Measurements from ENCODE around the gene LAMC2.

LAMC2 gene

DNA sequence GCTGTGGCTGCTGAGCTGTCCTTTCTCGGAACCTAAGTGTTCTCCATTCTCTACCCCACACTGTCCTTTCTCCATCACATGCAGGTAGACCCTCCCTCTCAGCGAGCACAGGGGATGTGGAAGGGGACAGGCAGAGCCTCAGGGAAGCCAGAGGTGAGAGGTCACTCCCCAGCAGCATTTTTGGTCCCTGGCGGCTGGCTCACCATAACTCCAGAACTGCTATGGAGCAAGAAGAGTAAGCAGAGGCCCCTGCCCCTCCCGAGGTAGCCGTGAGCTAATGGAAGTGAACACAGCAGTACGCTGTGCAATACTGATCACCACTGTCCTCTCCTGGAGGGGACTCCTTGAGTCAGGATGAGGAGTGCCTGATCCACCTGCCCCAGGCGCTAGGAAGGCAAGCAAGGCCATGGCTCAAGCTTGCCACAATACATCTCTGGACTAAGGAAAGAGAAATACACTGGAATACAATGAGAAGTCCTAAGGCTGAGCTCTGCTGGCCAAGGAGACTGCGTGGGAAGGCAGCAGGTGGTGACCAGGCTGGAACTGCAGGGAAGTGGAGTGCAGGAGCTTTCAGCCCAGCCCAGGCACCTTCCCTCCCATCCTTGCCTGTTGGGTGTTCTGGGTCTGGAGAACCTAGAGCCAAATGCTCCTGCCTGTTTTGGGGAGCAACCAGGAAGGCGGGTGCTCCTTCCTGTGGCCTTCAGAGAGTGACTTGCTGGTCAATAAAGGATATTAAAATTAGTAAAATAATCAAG, 96.2 kb downstream of the LAMC2 start:
- no peak overlapping the region for H3K27ac ChIP-seq (ENCODE audit: low read length)
- no peaks in the 10 kb centered on the region for H3K36me3 ChIP-seq (ENCODE audit: control insufficient read depth, low read depth, low read length)
- no peaks in the 10 kb centered on the region for H3K27me3 ChIP-seq (ENCODE audit: control insufficient read depth, insufficient read depth, low read length)
- H3K4me3 ChIP-seq (ENCODE audit: low read length): no peak overlapping the region
- peaks cover 26% of the 10 kb centered on the region for H3K4me1 ChIP-seq (ENCODE audit: control insufficient read depth, low read depth, low read length)
- no peaks in the 10 kb centered on the region for H3K9me3 ChIP-seq (ENCODE audit: control insufficient read depth, low read depth, low read length)
- H3K9ac ChIP-seq (ENCODE audit: low read length): no peak overlapping the region

DNA sequence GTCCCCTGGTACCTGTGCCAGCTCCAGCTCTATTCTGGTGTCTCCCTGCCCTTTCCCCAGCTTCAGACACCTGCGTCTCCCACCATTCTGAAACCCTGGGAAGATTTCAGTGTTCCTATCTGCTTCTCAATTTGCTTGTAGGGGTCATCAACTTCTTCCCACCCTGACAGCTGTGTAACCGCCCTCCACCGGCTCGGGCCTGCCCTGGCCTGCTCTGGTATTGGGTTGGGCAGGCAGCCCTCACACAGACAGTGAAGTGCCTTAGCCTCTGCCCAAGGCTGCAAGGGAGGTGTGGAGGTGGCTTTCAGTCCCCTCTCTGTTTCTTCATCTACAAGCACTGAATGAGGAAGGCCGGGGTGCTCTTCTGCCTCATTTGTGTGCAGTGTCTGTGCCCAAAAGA, 97.2 kb downstream of the LAMC2 start:
- Histone ChIP-seq H3K9me3 (ENCODE audit: control insufficient read depth, low read depth, low read length) (no peaks in the 10 kb centered on the region), H3K27ac (ENCODE audit: low read length) (no peak overlapping the region), H3K36me3 (ENCODE audit: control insufficient read depth, low read depth, low read length) (no peaks in the 10 kb centered on the region), H3K4me1 (ENCODE audit: control insufficient read depth, low read depth, low read length) (peaks cover 18% of the 10 kb centered on the region), H3K9ac (ENCODE audit: low read length) (no peak overlapping the region), H3K4me3 (ENCODE audit: low read length) (no peak overlapping the region), H3K27me3 (ENCODE audit: control insufficient read depth, insufficient read depth, low read length) (no peaks in the 10 kb centered on the region)

DNA sequence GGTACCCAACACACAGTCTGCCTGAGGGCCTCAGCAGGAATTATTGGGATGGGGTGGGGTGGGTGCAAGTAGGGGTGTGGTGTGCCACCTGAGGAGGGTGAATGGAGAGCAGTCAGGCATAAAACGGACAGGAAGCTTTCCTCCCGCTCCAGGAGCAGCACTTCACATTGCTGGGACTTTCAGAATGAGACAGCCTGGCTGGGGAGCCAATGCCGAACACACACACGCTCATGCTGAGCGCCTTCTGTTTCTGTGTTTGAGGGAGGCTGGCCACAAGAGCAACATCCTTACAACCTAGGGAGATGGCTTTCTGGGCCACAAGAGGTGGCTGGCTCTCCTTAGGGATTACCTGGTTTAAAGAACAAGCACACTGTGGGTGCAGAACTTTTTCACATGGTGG, 98.0 kb downstream of the LAMC2 start:
- H3K4me1 ChIP-seq (ENCODE audit: control insufficient read depth, low read depth, low read length): peaks cover 10% of the 10 kb centered on the region
- no peaks in the 10 kb centered on the region for H3K9me3 ChIP-seq (ENCODE audit: control insufficient read depth, low read depth, low read length)
- H3K36me3 ChIP-seq (ENCODE audit: control insufficient read depth, low read depth, low read length): no peaks in the 10 kb centered on the region
- no peak overlapping the region for H3K4me3 ChIP-seq (ENCODE audit: low read length)
- H3K9ac ChIP-seq (ENCODE audit: low read length): no peak overlapping the region
- no peak overlapping the region for H3K27ac ChIP-seq (ENCODE audit: low read length)
- no peaks in the 10 kb centered on the region for H3K27me3 ChIP-seq (ENCODE audit: control insufficient read depth, insufficient read depth, low read length)

DNA sequence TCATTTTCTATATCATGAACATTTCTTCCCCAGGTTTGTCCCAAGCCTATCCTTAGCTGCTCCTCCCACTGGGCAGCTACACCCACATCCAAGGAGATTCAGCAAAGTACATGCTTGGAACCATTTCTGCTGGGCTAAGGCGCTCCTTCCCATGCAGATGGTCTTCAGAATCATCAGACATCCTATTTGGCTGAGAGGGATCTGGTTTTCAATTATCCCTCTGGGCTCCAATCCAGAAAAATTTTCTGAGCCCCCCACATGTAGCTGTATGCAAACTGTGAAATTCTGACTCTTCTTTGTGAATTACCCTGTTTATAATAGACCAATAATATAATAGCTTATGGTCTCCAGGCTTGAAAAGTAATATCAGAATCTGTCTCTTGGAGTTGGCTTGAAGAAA, 99.2 kb downstream of the LAMC2 start:
- Histone ChIP-seq H3K27ac (ENCODE audit: low read length) (no peak overlapping the region), H3K9ac (ENCODE audit: low read length) (no peak overlapping the region), H3K4me1 (ENCODE audit: control insufficient read depth, low read depth, low read length) (peaks cover 5% of the 10 kb centered on the region), H3K4me3 (ENCODE audit: low read length) (no peak overlapping the region), H3K9me3 (ENCODE audit: control insufficient read depth, low read depth, low read length) (no peaks in the 10 kb centered on the region), H3K27me3 (ENCODE audit: control insufficient read depth, insufficient read depth, low read length) (no peaks in the 10 kb centered on the region), H3K36me3 (ENCODE audit: control insufficient read depth, low read depth, low read length) (no peaks in the 10 kb centered on the region)

DNA sequence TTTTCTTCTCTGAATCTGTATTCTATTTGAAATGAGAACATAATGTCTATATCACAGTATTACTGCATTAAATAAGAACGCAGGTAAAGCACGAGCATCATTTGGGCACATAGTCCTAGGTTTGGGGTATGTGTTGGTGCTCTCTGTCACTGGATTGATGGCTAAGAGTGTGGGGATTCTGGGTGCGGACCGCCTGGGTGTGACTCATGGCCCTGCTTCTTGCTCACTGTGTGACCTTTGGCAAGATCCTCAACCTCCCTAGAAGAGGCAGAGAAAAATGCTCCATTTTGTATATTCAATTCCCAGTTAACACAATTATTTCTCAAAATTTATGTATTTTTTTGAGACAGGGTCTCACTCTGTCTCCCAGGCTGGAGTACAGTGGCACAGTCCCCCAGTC, 99.7 kb downstream of the LAMC2 start:
- Histone ChIP-seq H3K36me3 (ENCODE audit: control insufficient read depth, low read depth, low read length) (no peaks in the 10 kb centered on the region), H3K27me3 (ENCODE audit: control insufficient read depth, insufficient read depth, low read length) (no peaks in the 10 kb centered on the region), H3K4me1 (ENCODE audit: control insufficient read depth, low read depth, low read length) (peaks cover 5% of the 10 kb centered on the region), H3K9ac (ENCODE audit: low read length) (no peak overlapping the region), H3K27ac (ENCODE audit: low read length) (no peak overlapping the region), H3K9me3 (ENCODE audit: control insufficient read depth, low read depth, low read length) (no peaks in the 10 kb centered on the region), H3K4me3 (ENCODE audit: low read length) (no peak overlapping the region)

DNA sequence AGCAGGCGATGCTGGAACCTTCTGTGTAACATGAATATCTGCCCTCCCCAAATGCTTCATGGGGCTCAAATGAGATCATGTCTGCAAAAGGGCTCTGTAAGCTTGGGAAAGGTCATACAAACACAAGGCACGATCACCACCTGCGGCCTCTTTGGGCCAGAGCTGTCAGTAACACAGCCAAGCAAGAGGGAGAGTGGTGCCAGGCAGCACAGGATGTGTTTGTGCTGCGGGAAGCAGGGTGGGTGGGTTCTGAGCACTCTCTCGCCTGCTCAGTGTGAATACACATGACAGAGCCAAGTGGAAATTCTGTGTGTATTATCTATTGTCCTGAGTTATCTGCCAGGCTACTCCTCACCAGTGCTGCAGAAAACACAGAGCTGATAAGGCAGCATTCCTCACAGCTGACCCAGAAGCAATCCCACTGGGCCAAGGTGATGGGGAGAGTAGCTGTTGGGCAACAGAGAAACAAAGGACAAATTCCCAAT, 101.2 kb downstream of the LAMC2 start:
- H3K4me3 ChIP-seq (ENCODE audit: low read length): no peak overlapping the region
- no peaks in the 10 kb centered on the region for H3K9me3 ChIP-seq (ENCODE audit: control insufficient read depth, low read depth, low read length)
- no peak overlapping the region for H3K27ac ChIP-seq (ENCODE audit: low read length)
- H3K36me3 ChIP-seq (ENCODE audit: control insufficient read depth, low read depth, low read length): no peaks in the 10 kb centered on the region
- peaks cover 10% of the 10 kb centered on the region for H3K4me1 ChIP-seq (ENCODE audit: control insufficient read depth, low read depth, low read length)
- H3K27me3 ChIP-seq (ENCODE audit: control insufficient read depth, insufficient read depth, low read length): no peaks in the 10 kb centered on the region
- no peak overlapping the region for H3K9ac ChIP-seq (ENCODE audit: low read length)

DNA sequence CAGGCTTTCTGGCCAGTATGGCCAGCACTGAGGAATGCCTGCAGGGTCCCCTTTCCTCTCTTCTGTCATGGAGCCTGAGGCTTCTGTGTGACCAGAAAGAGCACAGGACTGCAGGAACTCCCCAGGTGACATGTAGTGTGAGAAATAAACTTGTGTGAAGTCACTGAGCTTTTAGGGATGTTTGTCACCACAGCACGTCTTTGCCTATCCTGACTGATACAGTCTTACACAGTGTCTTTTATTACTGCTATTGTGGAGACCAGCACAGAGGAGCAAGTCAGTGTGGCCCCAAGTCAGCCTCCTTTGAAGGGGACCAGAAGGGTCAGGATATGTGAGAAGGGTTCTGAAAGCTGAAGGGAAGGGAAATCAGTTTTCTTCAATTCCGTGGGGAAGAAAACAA, 102.5 kb downstream of the LAMC2 start:
- H3K4me1 ChIP-seq (ENCODE audit: control insufficient read depth, low read depth, low read length): peaks cover 12% of the 10 kb centered on the region
- H3K27ac ChIP-seq (ENCODE audit: low read length): no peak overlapping the region
- no peaks in the 10 kb centered on the region for H3K9me3 ChIP-seq (ENCODE audit: control insufficient read depth, low read depth, low read length)
- no peak overlapping the region for H3K4me3 ChIP-seq (ENCODE audit: low read length)
- no peak overlapping the region for H3K9ac ChIP-seq (ENCODE audit: low read length)
- H3K27me3 ChIP-seq (ENCODE audit: control insufficient read depth, insufficient read depth, low read length): no peaks in the 10 kb centered on the region
- no peaks in the 10 kb centered on the region for H3K36me3 ChIP-seq (ENCODE audit: control insufficient read depth, low read depth, low read length)

DNA sequence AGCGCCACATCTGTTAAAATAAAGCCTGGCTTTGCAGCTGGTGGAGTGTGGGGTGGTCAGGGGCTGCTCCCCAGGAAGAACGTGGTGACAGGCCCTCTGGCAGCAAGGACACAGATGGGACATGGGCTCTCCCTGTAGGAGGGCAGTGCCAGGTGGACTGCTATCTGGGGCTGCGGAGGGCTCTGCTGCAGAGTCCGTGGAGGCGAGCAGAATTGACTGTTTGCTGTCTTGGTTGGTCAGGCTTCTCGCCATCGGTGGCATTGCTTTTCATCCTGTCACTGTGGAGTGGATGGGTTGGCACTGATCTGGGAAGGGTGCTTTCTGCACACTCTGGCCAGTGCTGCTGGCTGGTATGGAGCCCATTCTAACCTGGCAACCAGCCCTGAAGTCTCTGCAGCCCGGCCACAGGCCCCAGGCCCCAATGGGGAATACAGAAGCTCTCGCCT, 103.0 kb downstream of the LAMC2 start:
- Histone ChIP-seq H3K9ac (ENCODE audit: low read length) (no peak overlapping the region), H3K9me3 (ENCODE audit: control insufficient read depth, low read depth, low read length) (no peaks in the 10 kb centered on the region), H3K4me1 (ENCODE audit: control insufficient read depth, low read depth, low read length) (peaks cover 15% of the 10 kb centered on the region), H3K4me3 (ENCODE audit: low read length) (no peak overlapping the region), H3K36me3 (ENCODE audit: control insufficient read depth, low read depth, low read length) (no peaks in the 10 kb centered on the region), H3K27ac (ENCODE audit: low read length) (no peak overlapping the region), H3K27me3 (ENCODE audit: control insufficient read depth, insufficient read depth, low read length) (no peaks in the 10 kb centered on the region)

DNA sequence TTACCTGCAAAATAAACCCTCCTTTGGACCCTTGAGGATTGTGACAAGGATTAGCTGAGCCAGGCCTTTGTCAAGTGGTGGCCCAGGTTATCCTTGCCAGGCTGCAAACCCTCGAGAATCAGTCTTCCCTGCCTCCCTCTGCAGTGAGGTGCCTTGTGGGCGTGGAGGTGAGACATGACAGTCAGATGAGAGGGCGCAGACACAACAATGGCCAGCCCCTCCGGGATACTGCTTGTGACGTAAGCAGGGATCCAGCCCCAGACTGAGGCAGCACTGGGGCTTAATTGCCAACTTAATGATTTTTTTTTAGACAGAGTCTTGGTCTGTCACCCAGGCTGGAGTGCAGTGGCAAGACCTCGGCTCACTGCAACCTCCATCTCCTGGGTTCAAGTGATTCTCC, 104.6 kb downstream of the LAMC2 start:
- Histone ChIP-seq H3K9ac (ENCODE audit: low read length) (no peak overlapping the region), H3K27me3 (ENCODE audit: control insufficient read depth, insufficient read depth, low read length) (no peaks in the 10 kb centered on the region), H3K36me3 (ENCODE audit: control insufficient read depth, low read depth, low read length) (no peaks in the 10 kb centered on the region), H3K4me1 (ENCODE audit: control insufficient read depth, low read depth, low read length) (peaks cover 15% of the 10 kb centered on the region), H3K27ac (ENCODE audit: low read length) (no peak overlapping the region), H3K9me3 (ENCODE audit: control insufficient read depth, low read depth, low read length) (no peaks in the 10 kb centered on the region), H3K4me3 (ENCODE audit: low read length) (no peak overlapping the region)

DNA sequence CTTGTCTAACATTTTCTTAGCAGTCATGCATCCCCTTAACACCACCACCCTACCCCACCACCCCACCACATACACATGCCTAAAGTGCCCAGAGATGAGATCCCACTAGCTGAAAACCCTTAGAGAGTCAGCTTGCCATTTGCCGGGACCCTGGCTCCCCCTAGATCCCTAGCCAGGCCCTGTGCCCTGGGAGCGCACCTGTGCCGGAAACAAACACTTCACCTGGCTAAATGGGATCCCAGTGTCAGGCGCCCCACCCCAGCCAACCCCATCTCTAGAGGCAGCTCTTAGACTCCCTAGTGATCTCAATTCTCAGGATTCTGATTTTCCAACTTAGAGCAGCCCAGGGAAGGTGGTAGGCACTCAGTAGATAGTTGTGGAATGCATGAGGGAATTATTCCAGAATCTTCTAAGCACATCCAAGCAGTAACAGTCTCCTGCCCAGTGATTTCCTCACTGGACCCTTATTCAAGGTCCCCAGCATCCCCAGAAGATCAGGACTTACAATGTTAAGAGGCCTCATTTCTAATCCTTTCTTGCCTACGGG, 105.2 kb downstream of the LAMC2 start:
- no peak overlapping the region for H3K4me3 ChIP-seq (ENCODE audit: low read length)
- no peaks in the 10 kb centered on the region for H3K36me3 ChIP-seq (ENCODE audit: control insufficient read depth, low read depth, low read length)
- no peak overlapping the region for H3K27ac ChIP-seq (ENCODE audit: low read length)
- no peak overlapping the region for H3K9ac ChIP-seq (ENCODE audit: low read length)
- H3K27me3 ChIP-seq (ENCODE audit: control insufficient read depth, insufficient read depth, low read length): no peaks in the 10 kb centered on the region
- no peaks in the 10 kb centered on the region for H3K9me3 ChIP-seq (ENCODE audit: control insufficient read depth, low read depth, low read length)
- H3K4me1 ChIP-seq (ENCODE audit: control insufficient read depth, low read depth, low read length): peaks cover 15% of the 10 kb centered on the region

DNA sequence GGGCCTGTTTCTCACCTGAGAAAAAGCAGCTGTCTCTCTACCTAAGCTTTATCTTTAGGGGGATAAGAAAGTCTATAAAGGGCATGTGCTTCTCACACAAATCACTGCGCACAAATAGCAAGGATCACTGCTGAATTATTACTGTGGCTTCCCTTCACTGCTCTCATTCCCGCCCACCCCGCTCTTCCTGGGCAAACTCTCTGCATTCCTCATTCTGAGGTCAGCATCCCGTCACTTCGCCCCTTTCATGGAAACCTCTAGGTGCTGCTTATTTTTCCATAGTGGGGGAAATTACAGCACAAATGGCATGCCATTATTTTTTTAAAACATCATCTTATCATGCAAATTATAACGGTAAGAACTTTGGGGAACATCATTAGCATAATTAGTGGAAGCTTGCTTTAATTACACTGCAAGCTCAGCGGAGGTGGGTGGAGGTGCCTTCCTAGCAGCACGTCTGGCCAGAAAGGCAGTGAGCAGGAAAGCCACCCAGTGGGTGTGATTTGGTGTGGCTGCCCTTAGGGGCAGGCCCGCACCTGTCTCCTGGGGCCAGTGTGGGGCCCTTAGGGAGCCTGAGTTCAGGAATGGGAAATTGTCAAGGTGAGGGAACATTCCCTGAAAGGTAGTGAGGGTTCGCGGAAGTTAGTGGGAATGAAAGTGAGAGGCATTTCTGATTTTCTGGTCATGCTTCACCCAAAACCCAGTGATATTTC, 105.9 kb downstream of the LAMC2 start:
- Histone ChIP-seq H3K4me1 (ENCODE audit: control insufficient read depth, low read depth, low read length) (peaks cover 15% of the 10 kb centered on the region), H3K4me3 (ENCODE audit: low read length) (no peak overlapping the region), H3K9me3 (ENCODE audit: control insufficient read depth, low read depth, low read length) (no peaks in the 10 kb centered on the region), H3K9ac (ENCODE audit: low read length) (no peak overlapping the region), H3K27me3 (ENCODE audit: control insufficient read depth, insufficient read depth, low read length) (no peaks in the 10 kb centered on the region), H3K27ac (ENCODE audit: low read length) (no peak overlapping the region), H3K36me3 (ENCODE audit: control insufficient read depth, low read depth, low read length) (no peaks in the 10 kb centered on the region)

All from iPS-18a (cell line).